Measurements from ENCODE around the gene TP53BP2. TPM values are rescaled to one million over a fixed set of nuclear protein-coding genes. Genes with fewer than 3 reads are reported as not detected.
"Not testable (repeated sequence)": the region's sequence is repeated elsewhere in the genome, so short reads cannot be mapped to it uniquely, and the experiment has no call there.

Gene TP53BP2
- total RNA-seq, 4 donors from 2014 or later, result 22.2 to 85.1 (median 38.8) TPM

GRCh38 chr1:223813645-223814044 is 32.1 kb downstream of the TP53BP2 start:
- Histone ChIP-seq H3K4me3 (no peak overlapping the region), H3K27me3 (no peaks in the 10 kb centered on the region), H3K9me3 (no peaks in the 10 kb centered on the region), H3K27ac (no peak overlapping the region), H3K4me1 (peaks cover 21% of the 10 kb centered on the region in 2 donors), H3K36me3 (peaks cover 0 to 28% of the 10 kb centered on the region in 2 donors)
- intact Hi-C loops (cut with DNase I; ENCODE audit: low total_unique reads) (loop anchor here (5.0 kb wide), 1 partner anchor 94 kb away; no protein-coding TSS in a partner anchor), in situ Hi-C loops (cut with MboI; ENCODE audit: low sequenced_read_pairs in 4 of 4) (loop anchor here in 1 of 4 donors (25.0 kb wide), 1 partner anchor 99 kb away; no protein-coding TSS in a partner anchor)
- DNase-seq (no peak), ATAC-seq (no peak)
- TF ChIP-seq CTCF (IDR thresholded peaks at IDR 0.05 in 4 of 5, conservative IDR thresholded peaks at IDR 0.05 in 1 of 5), result no peak
- no peak for TF ChIP-seq POLR2A (IDR thresholded peaks at IDR 0.05)

GRCh38 chr1:223811634-223812101 is 34.1 kb downstream of the TP53BP2 start:
- H3K4me3 ChIP-seq, result no peak overlapping the region
- no peaks in the 10 kb centered on the region for H3K27me3 ChIP-seq
- H3K4me1 ChIP-seq, result peaks cover 21% of the 10 kb centered on the region in 2 donors
- H3K9me3 ChIP-seq, result no peaks in the 10 kb centered on the region
- ATAC-seq (peak; percentile 85 to 90), DNase-seq (no peak)
- TF ChIP-seq POLR2A (IDR thresholded peaks at IDR 0.05), result no peak
- peak; percentile 30 to 68 (median 52) for TF ChIP-seq CTCF (IDR thresholded peaks at IDR 0.05 in 4 of 5, conservative IDR thresholded peaks at IDR 0.05 in 1 of 5)
- in situ Hi-C loops (cut with MboI; ENCODE audit: low sequenced_read_pairs in 4 of 4) (loop anchor here in 1 of 4 donors (25.0 kb wide), 1 partner anchor 101 kb away; no protein-coding TSS in a partner anchor), intact Hi-C loops (cut with DNase I; ENCODE audit: low total_unique reads) (loop anchor here (5.0 kb wide), 1 partner anchor 96 kb away; no protein-coding TSS in a partner anchor)
- H3K36me3 ChIP-seq, result peaks cover 0 to 28% of the 10 kb centered on the region in 2 donors
- no peak overlapping the region for H3K27ac ChIP-seq

- in situ Hi-C loops (cut with MboI; ENCODE audit: low sequenced_read_pairs in 4 of 4), result loop anchor here in 1 of 4 donors (25.0 kb wide), 1 partner anchor 102 kb away; no protein-coding TSS in a partner anchor
- no peak for DNase-seq
- no peak for ATAC-seq
- Histone ChIP-seq H3K27me3 (no peaks in the 10 kb centered on the region), H3K36me3 (peaks cover 0 to 38% of the 10 kb centered on the region in 2 donors), H3K4me3 (no peak overlapping the region), H3K9me3 (no peaks in the 10 kb centered on the region), H3K27ac (no peak overlapping the region), H3K4me1 (peaks cover 12 to 14% of the 10 kb centered on the region in 2 donors)
- intact Hi-C loops (cut with DNase I; ENCODE audit: low total_unique reads), result loop anchor here (5.0 kb wide), 1 partner anchor 97 kb away; no protein-coding TSS in a partner anchor
- no peak for TF ChIP-seq CTCF (IDR thresholded peaks at IDR 0.05 in 4 of 5, conservative IDR thresholded peaks at IDR 0.05 in 1 of 5)
- TF ChIP-seq POLR2A (IDR thresholded peaks at IDR 0.05), result no peak
These were observed 35.2 kb downstream of the TP53BP2 start for GRCh38 chr1:223810586-223810985.

- H3K36me3 ChIP-seq, result peaks cover 0 to 39% of the 10 kb centered on the region in 2 donors
- H3K4me1 ChIP-seq, H3K9me3 ChIP-seq, ATAC-seq, H3K27me3 ChIP-seq, H3K4me3 ChIP-seq, H3K27ac ChIP-seq, DNase-seq: not testable (repeated sequence)
- in situ Hi-C loops (cut with MboI; ENCODE audit: low sequenced_read_pairs in 4 of 4) (loop anchor here in 1 of 4 donors (25.0 kb wide), 1 partner anchor 102 kb away; no protein-coding TSS in a partner anchor), intact Hi-C loops (cut with DNase I; ENCODE audit: low total_unique reads) (loop anchor here (5.0 kb wide), 1 partner anchor 97 kb away; no protein-coding TSS in a partner anchor)
These were observed 35.8 kb downstream of the TP53BP2 start for GRCh38 chr1:223809905-223810304.

GRCh38 chr1:223803211-223803610 is 42.5 kb downstream of the TP53BP2 start:
- DNase-seq, result no peak

More at GRCh38 chr1:223803211-223803610, 42.5 kb downstream of the TP53BP2 start:
- in situ Hi-C loops (cut with MboI; ENCODE audit: low sequenced_read_pairs in 4 of 4) (loop anchor here in 1 of 4 donors (25.0 kb wide), 1 partner anchor 109 kb away; no protein-coding TSS in a partner anchor), intact Hi-C loops (cut with DNase I; ENCODE audit: low total_unique reads) (no loop called here)
- ATAC-seq, result no peak
- Histone ChIP-seq H3K4me1 (no peaks in the 10 kb centered on the region), H3K36me3 (peaks cover 0 to 69% of the 10 kb centered on the region in 2 donors), H3K27me3 (no peaks in the 10 kb centered on the region), H3K9me3 (no peaks in the 10 kb centered on the region), H3K27ac (no peak overlapping the region), H3K4me3 (no peak overlapping the region)
- TF ChIP-seq POLR2A (IDR thresholded peaks at IDR 0.05) (no peak), CTCF (IDR thresholded peaks at IDR 0.05 in 4 of 5, conservative IDR thresholded peaks at IDR 0.05 in 1 of 5) (no peak)

Data from gastrocnemius medialis (tissue), 4 donors.